Stomach (tissue), 9 donors: ENCODE data around the gene PDE9A. TPM values are rescaled to one million over a fixed set of nuclear protein-coding genes. Genes with fewer than 3 reads are reported as not detected.

Experiments
- DNase-seq, 2 donors: peaks; one replicate each; pipeline versions ENCODE4 v3.0.0 to v3.0.0-alpha.2; 2013 to 2019
- H3K27ac ChIP-seq, 5 donors: fragments of 200-600 bp in 4 of 5; sonication (generic) in 4 of 5; one replicate each; pipeline ENCODE4 v1.5.1; 2013 to 2019; ENCODE audit warnings: mild to moderate bottlenecking in 1 of 5, moderate library complexity in 1 of 5
- H3K27me3 ChIP-seq, 3 donors: fragments of 200-600 bp; sonication (generic); one replicate each; pipeline ENCODE4 v1.5.1; 2017 to 2019; ENCODE audit warnings: mixed run types in 1 of 3
- H3K36me3 ChIP-seq, 4 donors: fragments of 200-600 bp; sonication (generic); 1 replicate in 3 of 4; 2 replicates in 1 of 4; pipeline ENCODE4 v1.5.1; 2016 to 2019
- H3K4me1 ChIP-seq, 4 donors: fragments of 200-600 bp; sonication (generic); one replicate each; pipeline ENCODE4 v1.5.1; 2016 to 2019
- H3K4me3 ChIP-seq, 4 donors: fragments of 200-600 bp; sonication (generic) in 3 of 4; one replicate each; pipeline ENCODE4 v1.5.1; 2016 to 2019; ENCODE audit warnings: mild to moderate bottlenecking in 1 of 4
- H3K9me3 ChIP-seq, 4 donors: fragments of 200-600 bp; sonication (generic); one replicate each; pipeline ENCODE4 v1.5.1; 2016 to 2019
- CTCF ChIP-seq, 7 experiments: fragments of 450-650 bp in 4 of 7; fragments of 200-600 bp in 3 of 7; sonication (generic) in 3 of 7; IDR thresholded peaks; one replicate each; pipeline ENCODE4 v1.5.1; 2016 to 2019; ENCODE audit warnings: antibody characterized with exemption in 7 of 7, control low read depth in 2 of 7, mild to moderate bottlenecking in 1 of 7
- EP300 ChIP-seq: sonication (generic); formaldehyde crosslinking; IDR thresholded peaks from one replicate; pipeline ENCODE4 v1.6.1; 2017; ENCODE audit warnings: antibody characterized with exemption
- POLR2A ChIP-seq, 4 donors: fragments of 450-650 bp; IDR thresholded peaks; one replicate each; pipeline ENCODE4 v1.6.1; 2016; ENCODE audit warnings: antibody characterized with exemption in 4 of 4, control low read depth in 2 of 4, mild to moderate bottlenecking in 1 of 4, moderate library complexity in 1 of 4
- POLR2AphosphoS5 ChIP-seq, 3 donors: sonication (generic); formaldehyde crosslinking; IDR thresholded peaks; one replicate each; pipeline ENCODE4 v1.6.1; 2016; ENCODE audit warnings: antibody characterized with exemption in 3 of 3
- WGBS, 5 donors: extraction: QIAGEN DNeasy Blood & Tissue Kit in 3 of 5; methylation state at CpG; one replicate each; pipeline versions ENCODE4 v1.1.5 to v1.1.7; 2013 to 2018; 5-methylcytosine and 5-hydroxymethylcytosine counted together
- intact Hi-C: fragments of 100-400 bp; cut with DNase I; formaldehyde crosslinking; loops from one replicate; pipeline ENCODE4 v1.15.1; 2023; ENCODE audit warnings: low total_unique reads
- polyA plus RNA-seq, 3 donors: library from polyadenylated mRNA; stranded (reverse); fragments of 200-250 nt; gene quantifications; one replicate each; pipeline ENCODE4 v1.2.3, GENCODE V29; 2013
- total RNA-seq, 5 donors: library from RNA; depleted of rRNA; stranded (reverse); fragments of >200 nt; gene quantifications; one replicate each; pipeline versions ENCODE4 v1.1.0 to v1.2.3, GENCODE V29; 2014 to 2016
- donor health status: healthy with polysubstance abuse.
- donor health status: Bipolar disorder and iron deficiency.
- donor health status: healthy.

PDE9A gene
- total and polyA plus RNA-seq, 8 donors, result 6.4 to 77.1 (median 11.9) TPM

DNA sequence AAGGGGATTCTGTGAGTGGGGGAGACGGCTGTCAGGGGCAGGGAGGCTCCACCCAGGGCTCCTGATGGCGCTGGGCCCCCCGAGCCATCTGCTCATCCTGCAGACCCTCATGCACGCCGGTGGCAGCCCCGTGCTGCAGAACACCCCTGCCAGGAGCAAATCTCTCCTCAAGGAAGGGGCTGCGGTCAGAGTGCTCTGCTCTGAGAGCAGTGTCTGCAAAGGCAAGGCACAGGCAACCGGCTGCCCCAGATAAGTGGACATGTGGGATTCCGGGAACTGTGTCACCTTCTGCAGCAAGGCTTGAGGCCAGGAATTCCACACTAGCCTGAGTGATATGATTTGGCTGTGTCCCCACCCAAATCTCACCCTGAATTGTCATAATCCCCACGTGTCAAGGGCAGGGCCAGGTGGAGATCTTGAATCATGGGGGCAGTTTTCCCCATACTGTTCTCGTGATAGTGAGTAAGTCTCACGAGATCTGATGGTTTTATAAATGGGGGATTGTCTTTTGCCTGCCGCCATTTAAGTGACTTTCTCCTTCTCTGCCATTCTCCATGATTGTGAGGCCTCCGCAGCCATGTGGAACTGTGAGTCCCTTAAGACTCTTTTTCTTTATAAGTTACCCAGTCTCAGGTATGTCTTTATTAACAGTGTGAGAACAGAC lies 101.0 kb downstream of the PDE9A start:
- TF ChIP-seq CTCF (IDR thresholded peaks at IDR 0.05), result no peak
- TF ChIP-seq POLR2AphosphoS5 (IDR thresholded peaks at IDR 0.05), result no peak
- no peak for TF ChIP-seq EP300
- TF ChIP-seq POLR2A (IDR thresholded peaks at IDR 0.05), result no peak
- intact Hi-C loops, result no loop called here
- H3K4me1 ChIP-seq, result peaks cover 0 to 6% (median 0%) of the 10 kb centered on the region in 4 donors
- DNase-seq, result no peak
- no peaks in the 10 kb centered on the region for H3K9me3 ChIP-seq
- no peak overlapping the region for H3K4me3 ChIP-seq
- H3K36me3 ChIP-seq, result peaks cover 0 to 46% (median 0%) of the 10 kb centered on the region in 4 donors
- H3K27ac ChIP-seq, result no peak overlapping the region
- WGBS, 5 donors, result 82 to 86% (median 85%) methylated on average over 14 of the region's 14 CpGs
- no peaks in the 10 kb centered on the region for H3K27me3 ChIP-seq

DNA sequence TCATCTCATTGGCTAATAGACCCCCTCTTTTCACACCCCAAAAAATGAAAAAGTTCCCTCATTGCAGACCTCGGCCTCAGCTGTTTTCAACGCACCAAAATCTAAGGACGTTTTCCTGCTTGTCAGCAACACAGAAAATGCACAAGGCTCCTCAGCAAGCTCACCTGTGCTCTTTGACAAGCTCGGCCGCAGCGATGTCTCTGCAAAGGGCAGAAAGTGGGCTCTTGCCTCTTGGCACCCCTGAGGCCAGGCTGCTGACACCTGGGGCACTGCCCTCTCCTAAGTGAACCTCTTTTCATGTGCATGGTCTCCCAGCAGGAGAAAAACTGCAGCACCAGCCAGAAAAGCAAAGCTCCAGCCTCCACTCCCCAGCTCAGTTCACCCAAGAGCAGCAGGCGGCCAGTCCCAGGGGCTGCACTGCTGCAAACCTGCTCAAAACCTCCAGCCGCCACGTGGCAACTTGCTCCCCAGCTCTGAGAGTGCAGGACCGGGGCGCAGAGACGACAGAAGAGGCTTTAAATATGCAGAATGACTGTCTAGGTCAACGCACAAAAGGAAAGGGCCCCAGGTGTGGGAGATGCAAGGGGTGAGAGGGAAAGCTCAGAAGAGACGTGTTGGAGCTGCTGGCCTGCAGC lies 101.7 kb downstream of the PDE9A start:
- DNase-seq, result no peak
- WGBS, 5 donors, result 84 to 93% (median 89%) methylated on average over 14 of the region's 14 CpGs
- TF ChIP-seq CTCF (IDR thresholded peaks at IDR 0.05) (no peak), POLR2A (IDR thresholded peaks at IDR 0.05) (no peak), EP300 (no peak), POLR2AphosphoS5 (IDR thresholded peaks at IDR 0.05) (no peak)
- Histone ChIP-seq H3K9me3 (no peaks in the 10 kb centered on the region), H3K27me3 (no peaks in the 10 kb centered on the region), H3K4me1 (peaks cover 0 to under 1% (median 0%) of the 10 kb centered on the region in 4 donors), H3K36me3 (peaks cover 0 to 49% (median 0%) of the 10 kb centered on the region in 4 donors), H3K27ac (no peak overlapping the region), H3K4me3 (no peak overlapping the region)
- intact Hi-C loops, result no loop called here

- WGBS, 5 donors, result 89 to 94% (median 92%) methylated on average over 19 to 20 of the region's 20 CpGs
- Histone ChIP-seq H3K36me3 (peaks cover 0 to 57% (median 0%) of the 10 kb centered on the region in 4 donors), H3K9me3 (no peaks in the 10 kb centered on the region), H3K27ac (no peak overlapping the region), H3K4me3 (no peak overlapping the region), H3K4me1 (peaks cover 0 to 8% (median 3%) of the 10 kb centered on the region in 4 donors), H3K27me3 (no peaks in the 10 kb centered on the region)
- TF ChIP-seq CTCF (IDR thresholded peaks at IDR 0.05) (no peak), POLR2AphosphoS5 (IDR thresholded peaks at IDR 0.05) (no peak), POLR2A (IDR thresholded peaks at IDR 0.05) (no peak), EP300 (no peak)
- intact Hi-C loops, result no loop called here
- no peak for DNase-seq
Measured at GRCh38 chr21:42755766-42756579, 102.6 kb downstream of the PDE9A start.

DNA sequence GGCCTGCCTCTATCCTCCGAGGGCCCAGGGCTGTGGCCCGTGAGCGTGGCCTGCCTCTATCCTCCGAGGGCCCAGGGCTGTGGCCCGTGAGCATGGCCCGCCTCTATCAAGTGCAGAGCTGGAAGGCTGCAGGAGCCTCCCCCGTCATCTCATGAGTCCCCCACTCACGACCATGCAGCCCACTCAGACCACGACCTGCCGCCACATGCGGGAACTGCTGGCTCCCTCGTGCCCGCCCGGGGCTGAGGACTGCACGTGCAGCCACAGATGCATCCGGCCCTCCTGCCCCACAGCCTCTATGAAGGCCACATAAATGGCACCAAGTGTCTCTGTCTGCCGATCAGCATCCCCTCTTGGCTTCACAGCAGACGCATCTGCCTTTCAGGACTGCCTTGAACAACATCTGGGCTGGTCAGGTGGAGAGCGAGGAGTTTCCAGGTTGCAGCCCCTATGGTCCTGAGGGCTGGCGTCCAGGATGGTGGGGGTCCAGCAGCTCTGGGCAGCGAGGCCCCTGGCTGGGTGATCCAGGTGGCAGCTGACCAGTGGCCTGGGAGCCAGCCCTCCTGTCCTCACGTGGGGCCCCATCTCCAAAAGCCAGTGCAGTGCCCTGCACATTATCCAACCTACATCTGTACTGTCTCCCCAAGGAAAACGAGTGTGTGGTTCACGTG lies 103.3 kb downstream of the PDE9A start:
- H3K4me3 ChIP-seq, result no peak overlapping the region
- WGBS, 5 donors, result 87 to 92% (median 91%) methylated on average over 12 to 24 of the region's 24 CpGs
- peaks cover 0 to 65% (median 0%) of the 10 kb centered on the region in 4 donors for H3K36me3 ChIP-seq
- TF ChIP-seq POLR2AphosphoS5 (IDR thresholded peaks at IDR 0.05), result no peak
- TF ChIP-seq CTCF (IDR thresholded peaks at IDR 0.05), result no peak
- no peak for TF ChIP-seq EP300
- TF ChIP-seq POLR2A (IDR thresholded peaks at IDR 0.05), result no peak
- no peak for DNase-seq
- H3K9me3 ChIP-seq, result no peaks in the 10 kb centered on the region
- H3K4me1 ChIP-seq, result peaks cover 0 to 14% (median 9%) of the 10 kb centered on the region in 4 donors
- H3K27ac ChIP-seq, result no peak overlapping the region
- intact Hi-C loops, result no loop called here
- no peaks in the 10 kb centered on the region for H3K27me3 ChIP-seq
